Muscle of leg (tissue), 11 donors: Measurements from ENCODE around the gene SKAP1. TPM values are rescaled to one million over a fixed set of nuclear protein-coding genes. Genes with fewer than 3 reads are reported as not detected.

ENCODE experiments used
- DNase-seq: peaks from one replicate; pipeline ENCODE4 v3.0.0; 2013
- H3K27ac ChIP-seq: one replicate; pipeline ENCODE4 v1.5.1; 2013; ENCODE audit warnings: mild to moderate bottlenecking, low read length, control low read depth
- H3K27me3 ChIP-seq: one replicate; pipeline ENCODE4 v1.6.1; 2013; ENCODE audit warnings: low read length; ENCODE audit not compliant: control insufficient read depth, insufficient read depth
- H3K36me3 ChIP-seq: one replicate; pipeline ENCODE4 v1.6.1; 2013; ENCODE audit warnings: low read length; ENCODE audit not compliant: control insufficient read depth, insufficient read depth
- H3K4me1 ChIP-seq: one replicate; pipeline ENCODE4 v1.6.1; 2013; ENCODE audit warnings: low read length; ENCODE audit not compliant: control insufficient read depth, insufficient read depth
- H3K4me3 ChIP-seq: one replicate; pipeline ENCODE4 v1.5.1; 2013; ENCODE audit warnings: low read length, control low read depth
- H3K9me3 ChIP-seq: replicated peaks from 2 replicates; pipeline ENCODE4 v1.6.1; 2013; ENCODE audit warnings: low read depth, low read length; ENCODE audit not compliant: control insufficient read depth
- WGBS: methylation state at CpG from one replicate; pipeline ENCODE4 v1.1.5; 2013; ENCODE audit warnings: missing lambda C conversion rate; ENCODE audit not compliant: insufficient coverage; 5-methylcytosine and 5-hydroxymethylcytosine counted together
- polyA plus RNA-seq, 8 donors: library from polyadenylated mRNA; unstranded; fragments of 120-200 nt; gene quantifications; one replicate each; pipeline versions ENCODE4 v1.2.1 to v1.2.3, GENCODE V29; 2013; ENCODE audit warnings: inconsistent platforms in 1 of 8, low replicate concordance in 1 of 8; ENCODE audit not compliant: insufficient read length in 8 of 8, insufficient read depth in 1 of 8
- total RNA-seq: library from RNA; stranded (reverse); fragments of 120-200 nt; gene quantifications from one replicate; pipeline ENCODE4 v1.2.4, GENCODE V29; 2013

SKAP1 gene
- total and polyA plus RNA-seq, 9 donors, result 0.22 to 0.52 (median 0.37) TPM; not detected in 1

DNA sequence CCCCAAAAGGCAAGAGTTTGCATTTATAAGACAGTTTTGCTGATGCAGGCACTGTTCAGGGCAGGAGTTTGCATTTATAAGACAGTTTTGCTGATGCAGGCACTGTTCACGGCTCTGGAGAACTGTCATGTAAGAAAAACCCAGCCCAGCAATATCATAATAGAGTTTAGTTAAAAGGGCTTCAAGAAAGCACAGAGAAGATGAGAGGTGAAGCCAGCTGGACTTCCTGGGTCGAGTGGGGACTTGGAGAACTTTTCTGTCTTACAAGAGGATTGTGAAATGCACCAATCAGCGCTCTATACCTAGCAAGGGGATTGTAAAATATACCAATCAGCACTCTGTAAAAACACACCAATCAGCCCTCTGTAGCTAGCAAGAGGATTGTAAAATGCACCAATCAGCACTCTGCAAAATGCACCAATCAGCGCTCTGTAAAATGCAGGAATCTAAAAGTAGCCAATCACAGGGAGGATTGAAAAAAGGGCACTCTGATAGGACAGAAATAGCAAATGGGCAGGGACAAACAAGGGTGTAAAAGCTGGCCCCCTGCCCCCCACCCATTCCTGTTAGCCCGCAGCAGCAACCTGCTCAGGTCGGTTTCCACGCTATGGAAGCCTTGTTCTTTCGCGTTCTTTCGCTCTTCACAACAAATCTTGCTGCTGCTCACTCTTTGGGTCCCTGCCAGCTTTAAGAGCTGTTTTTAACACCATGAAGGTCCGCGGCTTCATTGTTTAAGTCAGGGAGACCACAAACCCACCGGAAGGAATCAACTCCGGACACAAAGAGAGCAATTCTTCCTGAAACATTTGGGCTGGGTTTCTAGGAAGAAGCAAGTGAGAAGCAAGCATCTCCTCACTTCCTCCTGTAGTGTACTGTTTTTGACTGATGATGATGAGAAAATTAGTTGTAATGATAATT, 327.0 kb downstream of the SKAP1 start:
- peak overlapping the region; percentile 35 for H3K27ac ChIP-seq
- H3K4me1 ChIP-seq, result peaks cover 16% of the 10 kb centered on the region
- H3K36me3 ChIP-seq, result no peaks in the 10 kb centered on the region
- H3K27me3 ChIP-seq, result no peaks in the 10 kb centered on the region
- no peak overlapping the region for H3K4me3 ChIP-seq
- peak; percentile 66 for DNase-seq
- H3K9me3 ChIP-seq, result no peaks in the 10 kb centered on the region
- WGBS, result 85% methylated on average over 8 of the region's 14 CpGs

DNA sequence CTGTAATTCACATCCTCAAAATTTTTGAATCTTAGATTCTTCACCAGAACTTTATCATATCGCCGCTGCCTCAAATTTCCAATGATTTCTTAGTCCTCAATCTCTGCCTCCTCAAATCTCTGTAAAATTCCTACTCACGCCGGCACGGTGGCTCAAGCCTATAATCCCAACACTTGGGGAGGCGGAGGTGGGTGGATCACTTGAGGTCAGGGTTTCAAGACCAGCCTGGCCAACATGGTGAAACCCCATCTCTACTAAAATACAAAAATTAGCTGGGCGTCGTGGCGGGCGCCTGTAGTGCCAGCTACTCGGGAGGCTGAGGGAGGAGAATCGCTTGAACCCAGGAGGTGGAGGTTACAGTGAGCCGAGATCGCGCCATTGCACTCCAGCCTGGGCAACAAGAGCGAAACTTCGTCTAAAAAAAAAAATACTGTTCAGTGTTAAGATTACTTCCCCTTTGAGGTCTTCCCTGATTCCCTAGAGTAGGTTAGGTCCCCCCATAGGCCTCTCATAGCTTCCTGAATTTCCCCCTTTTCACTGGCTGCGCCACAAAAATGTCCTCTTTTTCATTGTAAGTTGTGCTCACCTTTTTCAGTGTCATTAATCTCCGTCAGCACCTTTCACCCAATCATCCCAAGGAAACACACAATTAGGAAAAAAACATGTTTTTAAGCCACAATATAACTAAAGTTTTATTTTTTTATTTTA, 327.8 kb downstream of the SKAP1 start:
- Histone ChIP-seq H3K4me3 (no peak overlapping the region), H3K27me3 (no peaks in the 10 kb centered on the region), H3K4me1 (peaks cover 16% of the 10 kb centered on the region), H3K36me3 (no peaks in the 10 kb centered on the region), H3K9me3 (no peaks in the 10 kb centered on the region), H3K27ac (no peak overlapping the region)
- WGBS, result 100% methylated on average over 1 of the region's 19 CpGs
- DNase-seq, result no peak

DNA sequence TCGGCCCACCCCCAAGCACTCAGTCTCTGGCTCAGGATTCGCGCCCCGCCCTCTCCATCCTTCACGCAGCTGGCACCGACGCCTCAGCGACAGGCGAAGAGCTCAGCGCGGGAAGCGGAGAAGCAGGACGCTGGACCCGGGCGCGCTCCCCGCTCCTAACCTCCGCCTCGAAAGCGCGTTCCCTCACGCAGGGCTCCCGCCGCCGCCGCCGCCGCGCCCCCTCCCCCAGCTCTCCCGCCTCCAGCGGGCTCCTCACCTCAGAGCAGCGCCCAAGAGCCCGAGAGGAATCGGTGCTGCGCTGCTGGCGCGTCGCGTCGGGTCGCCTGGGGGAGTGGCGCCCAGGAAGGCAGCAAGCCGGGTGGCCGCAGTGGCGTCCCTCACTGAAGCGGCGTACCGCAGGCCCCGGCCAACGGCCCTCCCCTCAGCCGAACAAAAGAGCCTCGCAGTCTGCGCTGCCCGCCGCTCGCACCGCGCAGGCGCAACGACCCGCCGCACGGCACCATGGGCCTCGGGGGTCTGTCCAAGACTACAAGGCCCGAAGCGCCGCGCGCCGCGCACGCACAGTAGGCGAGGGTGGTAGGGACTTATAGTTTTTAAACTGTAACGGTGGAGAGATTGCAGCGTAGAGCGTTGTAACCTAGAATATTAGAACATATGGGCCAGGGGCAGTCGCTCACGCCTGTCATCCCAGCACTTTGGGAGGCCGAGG, 328.8 kb downstream of the SKAP1 start, which contains the start of gene CBX1:
Gene CBX1, minus strand, starts transcription at position 467 of the 709 bp plus-strand sequence. CDS start 24,474 bp downstream, outside the sequence.
- Histone ChIP-seq H3K27ac (peak within 1 kb of the TSS; percentile 92), H3K9me3 (no peaks in the 10 kb centered on the region), H3K4me1 (peaks cover 11% of the 10 kb centered on the region), H3K4me3 (peak within 1 kb of the TSS; percentile 87), H3K27me3 (no peaks in the 10 kb centered on the region), H3K36me3 (peaks cover 2% of the 10 kb centered on the region)
- DNase-seq, result peak; percentile 99
- under 1% methylated on average over 76 of the region's 79 CpGs for WGBS

DNA sequence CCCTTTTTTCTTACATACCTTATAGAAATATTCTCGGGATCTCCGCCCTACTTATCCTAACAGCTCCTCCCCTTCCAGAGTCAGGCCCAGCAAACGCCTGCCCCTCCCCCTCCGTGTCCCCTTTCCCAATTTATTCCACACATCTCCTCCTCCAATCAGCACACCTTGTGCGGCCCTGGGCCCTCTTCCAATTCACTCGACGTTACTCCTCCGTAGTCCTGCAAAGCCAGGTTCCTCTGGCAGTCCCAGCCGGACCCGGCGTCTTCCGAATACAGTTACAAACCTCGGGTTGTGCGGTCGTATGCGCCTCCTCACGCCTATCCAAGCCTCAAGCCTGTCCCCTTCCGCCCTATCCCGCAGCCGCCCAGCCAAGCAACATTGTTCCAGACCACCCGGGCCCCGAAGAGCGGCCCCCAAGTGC, 329.4 kb downstream of the SKAP1 start:
- WGBS, result 0% methylated on average over 22 of the region's 23 CpGs
- Histone ChIP-seq H3K27ac (peak overlapping the region; percentile 92), H3K9me3 (no peaks in the 10 kb centered on the region), H3K4me3 (peak overlapping the region; percentile 87), H3K27me3 (no peaks in the 10 kb centered on the region), H3K4me1 (peaks cover 11% of the 10 kb centered on the region), H3K36me3 (peaks cover 2% of the 10 kb centered on the region)
- DNase-seq, result peak; percentile 81

DNA sequence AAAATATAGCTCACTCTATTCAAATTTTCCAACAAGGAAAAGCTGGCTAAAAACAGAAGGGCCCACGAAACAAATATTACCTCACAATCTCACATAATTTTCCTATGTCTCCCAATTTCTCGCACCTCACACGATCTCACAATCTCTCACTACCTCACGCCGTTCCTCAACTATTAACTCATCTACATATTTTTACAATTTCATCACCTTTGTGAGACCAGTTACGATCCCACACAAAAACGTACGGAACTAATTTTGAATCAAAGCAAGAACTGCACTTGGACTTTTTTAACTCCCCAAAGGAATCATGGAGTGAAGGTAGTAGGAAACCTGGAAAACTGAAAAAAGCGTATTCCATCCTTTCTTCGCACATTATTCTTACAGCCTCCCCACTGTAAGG, 329.9 kb downstream of the SKAP1 start:
- H3K9me3 ChIP-seq, result no peaks in the 10 kb centered on the region
- H3K4me3 ChIP-seq, result peak overlapping the region; percentile 87
- peaks cover 11% of the 10 kb centered on the region for H3K4me1 ChIP-seq
- DNase-seq, result peak; percentile 34
- peak overlapping the region; percentile 92 for H3K27ac ChIP-seq
- no peaks in the 10 kb centered on the region for H3K27me3 ChIP-seq
- 20% methylated on average over 7 of the region's 10 CpGs for WGBS
- H3K36me3 ChIP-seq, result peaks cover 5% of the 10 kb centered on the region

DNA sequence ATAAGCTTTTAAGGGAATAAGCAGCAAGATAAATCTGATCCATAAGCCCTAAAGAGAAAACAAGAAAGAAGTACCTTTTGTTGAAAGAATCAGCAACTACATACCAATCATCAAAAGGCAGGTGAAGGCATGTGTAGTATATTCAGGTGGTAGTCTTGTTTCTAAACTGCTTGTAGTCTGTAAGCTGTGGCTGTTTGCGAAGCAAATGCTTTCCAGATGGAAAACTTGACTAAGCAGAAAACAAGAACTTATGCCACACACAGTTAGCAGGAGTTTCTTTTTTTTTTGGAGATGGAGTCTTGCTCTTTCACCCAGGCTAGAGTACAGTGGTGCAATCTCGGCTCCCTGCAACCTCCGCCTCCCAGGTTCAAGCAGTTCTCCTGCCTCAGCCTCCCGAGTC, 334.4 kb downstream of the SKAP1 start:
- Histone ChIP-seq H3K36me3 (peaks cover 19% of the 10 kb centered on the region), H3K4me3 (no peak overlapping the region), H3K27me3 (no peaks in the 10 kb centered on the region), H3K4me1 (peaks cover 9% of the 10 kb centered on the region), H3K27ac (no peak overlapping the region), H3K9me3 (no peaks in the 10 kb centered on the region)
- peak; percentile 58 for DNase-seq
- no CpG with 5 or more reads among the region's 4 CpGs for WGBS

DNA sequence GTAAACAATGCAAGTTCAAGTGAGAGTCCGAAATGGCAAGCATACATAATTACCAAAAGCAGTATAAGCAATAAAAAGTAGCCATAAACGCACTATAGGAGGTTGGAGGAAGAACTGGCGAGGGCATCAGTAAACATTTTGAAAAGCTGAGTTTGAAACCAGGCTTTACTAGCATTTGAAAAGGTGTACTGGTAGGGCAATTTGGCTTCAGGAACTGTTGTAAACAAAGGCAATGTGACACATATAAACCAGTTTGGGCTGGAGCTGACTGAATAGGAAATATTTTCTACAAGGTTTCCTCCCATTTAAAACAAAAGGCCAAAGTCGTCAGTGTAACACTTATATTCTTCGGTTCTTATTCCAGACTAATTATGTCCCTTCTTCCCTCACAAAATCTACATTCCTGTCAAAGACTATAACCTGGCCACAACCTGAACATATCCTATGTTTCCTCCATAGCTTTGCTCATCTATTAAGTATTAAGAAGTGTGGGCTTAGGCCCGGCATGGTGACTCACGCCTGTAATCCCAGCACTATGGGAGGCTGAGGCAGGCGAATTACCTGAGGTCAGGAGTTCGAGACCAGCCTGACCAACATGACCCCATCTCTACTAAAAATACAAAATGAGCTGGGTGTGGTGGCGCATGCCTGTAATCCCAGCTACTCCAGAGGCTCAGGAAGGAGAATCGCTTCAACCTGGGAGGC, 336.5 kb downstream of the SKAP1 start:
- Histone ChIP-seq H3K27me3 (no peaks in the 10 kb centered on the region), H3K36me3 (peaks cover 19% of the 10 kb centered on the region), H3K4me1 (no peaks in the 10 kb centered on the region), H3K4me3 (no peak overlapping the region), H3K27ac (no peak overlapping the region), H3K9me3 (no peaks in the 10 kb centered on the region)
- 100% methylated on average over 1 of the region's 11 CpGs for WGBS
- no peak for DNase-seq

DNA sequence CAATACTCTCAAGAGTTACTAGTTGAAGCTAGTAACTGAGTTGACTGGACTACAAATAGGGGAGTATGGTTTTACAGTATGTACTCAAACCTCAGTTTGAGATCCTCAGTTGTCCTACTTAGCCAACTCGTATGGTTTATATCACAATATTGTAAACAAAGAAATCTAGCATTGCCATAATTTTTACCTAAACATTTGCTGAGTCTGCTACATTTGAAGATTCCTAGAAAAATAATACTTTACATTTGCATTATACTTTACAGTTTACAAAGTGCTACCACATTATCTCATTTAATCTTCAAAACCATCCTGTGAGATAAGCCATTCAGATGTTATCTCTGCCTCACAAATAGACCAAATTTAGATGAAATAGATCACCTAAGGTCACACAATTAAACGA, 345.1 kb downstream of the SKAP1 start:
- H3K27me3 ChIP-seq, result no peaks in the 10 kb centered on the region

More for the DNA sequence above, 345.1 kb downstream of the SKAP1 start:
- Histone ChIP-seq H3K4me1 (peaks cover 3% of the 10 kb centered on the region), H3K9me3 (no peaks in the 10 kb centered on the region), H3K36me3 (no peaks in the 10 kb centered on the region), H3K27ac (no peak overlapping the region), H3K4me3 (no peak overlapping the region)
- WGBS, result no CpG with 5 or more reads among the region's 2 CpGs
- DNase-seq, result no peak
